HepG2 (cell line): Measurements from ENCODE around the gene APBB2.

Source experiments
- AKNA ChIP-seq: sonication (generic); formaldehyde crosslinking; IDR thresholded peaks from 2 replicates; pipeline ENCODE4 v1.4.0; 2020; ENCODE audit warnings: missing genetic modification reagents, borderline replicate concordance
- BRF2 ChIP-seq: sonication (generic); formaldehyde crosslinking; IDR thresholded peaks from 2 replicates; pipeline ENCODE4 v1.8.1; 2022; ENCODE audit warnings: mild to moderate bottlenecking, missing genetic modification reagents
- CEBPB ChIP-seq: IDR thresholded peaks from 2 replicates; pipeline ENCODE4 v1.6.1; 2011; ENCODE audit warnings: low read depth, low read length, improper control_type of control experiment, borderline replicate concordance
- FOXP1 ChIP-seq, 2 experiments: fragments of 450-650 bp in 1 of 2; IDR thresholded peaks; 2 replicates each; pipeline ENCODE4 v1.6.1; 2017 to 2018; ENCODE audit warnings: antibody characterized with exemption in 1 of 2
- GLI4 ChIP-seq: sonication (generic); formaldehyde crosslinking; IDR thresholded peaks from 2 replicates; pipeline ENCODE4 v1.5.1; 2020; ENCODE audit warnings: missing genetic modification reagents, mild to moderate bottlenecking, moderate library complexity, borderline replicate concordance
- IRF1 ChIP-seq: sonication (generic); formaldehyde crosslinking; IDR thresholded peaks from 2 replicates; pipeline ENCODE4 v1.4.0; 2020; ENCODE audit warnings: low read depth, mild to moderate bottlenecking, missing genetic modification reagents
- MED1 ChIP-seq: sonication (generic); formaldehyde crosslinking; IDR thresholded peaks from 2 replicates; pipeline ENCODE4 v1.4.0; 2020; ENCODE audit warnings: missing genetic modification reagents
- RAD21 ChIP-seq: fragments of 450-650 bp; formaldehyde crosslinking; IDR thresholded peaks from 2 replicates; pipeline ENCODE4 v1.5.0; 2020; ENCODE audit warnings: mild to moderate bottlenecking
- SRSF4 ChIP-seq: fragments of 200-400 bp; formaldehyde crosslinking; IDR thresholded peaks from one replicate; pipeline ENCODE4 v1.6.1; 2018; ENCODE audit warnings: mild to moderate bottlenecking, low read depth, low read length, moderate library complexity; ENCODE audit not compliant: poor library complexity, severe bottlenecking
- TAF1 ChIP-seq: sonication (generic); formaldehyde crosslinking; IDR thresholded peaks from 2 replicates; pipeline ENCODE4 v1.4.0; 2020; ENCODE audit warnings: missing genetic modification reagents
- ZNF234 ChIP-seq: sonication (generic); formaldehyde crosslinking; conservative IDR thresholded peaks from 2 replicates; pipeline ENCODE4 v1.5.1; 2020; ENCODE audit warnings: mild to moderate bottlenecking, missing genetic modification reagents
- ZNF484 ChIP-seq: sonication (generic); formaldehyde crosslinking; IDR thresholded peaks from 2 replicates; pipeline ENCODE4 v1.5.1; 2020; ENCODE audit warnings: mild to moderate bottlenecking, low read depth, missing genetic modification reagents, borderline replicate concordance
- ZNF761 ChIP-seq: sonication (generic); formaldehyde crosslinking; conservative IDR thresholded peaks from 2 replicates; pipeline ENCODE4 v1.4.0; 2020; ENCODE audit warnings: mild to moderate bottlenecking, missing genetic modification reagents
- ZNF780A ChIP-seq: sonication (generic); formaldehyde crosslinking; IDR thresholded peaks from 2 replicates; pipeline ENCODE4 v1.8.0; 2022; ENCODE audit warnings: mild to moderate bottlenecking, missing genetic modification reagents, moderate library complexity

- TF ChIP-seq CEBPB = no peak
- no peak for TF ChIP-seq ZNF484 (CRISPR knock-in tag)
- TF ChIP-seq RAD21 (CRISPR knock-in tag) = no peak
- TF ChIP-seq TAF1 (CRISPR knock-in tag) = no peak
- TF ChIP-seq ZNF780A (CRISPR knock-in tag) = no peak
- no peak for TF ChIP-seq ZNF234 (CRISPR knock-in tag)
- TF ChIP-seq GLI4 = no peak
- TF ChIP-seq IRF1 (CRISPR knock-in tag) = no peak
- no peak for TF ChIP-seq MED1 (CRISPR knock-in tag)
- TF ChIP-seq AKNA (CRISPR knock-in tag) = no peak
- no peak for TF ChIP-seq ZNF761 (CRISPR knock-in tag)
- TF ChIP-seq SRSF4 = no peak
- TF ChIP-seq FOXP1 (IDR thresholded peaks at IDR 0.05) = no peak
- no peak for TF ChIP-seq FOXP1 (CRISPR knock-in tag; IDR thresholded peaks at IDR 0.05)
- TF ChIP-seq BRF2 (CRISPR knock-in tag) = no peak
Observed at GRCh38 chr4:40826821-40827220, 387.5 kb downstream of the APBB2 start.
